Ramos (cell line): Measurements from ENCODE around the gene NUCB1.
"Not testable (repeated sequence)": the region's sequence is repeated elsewhere in the genome, so short reads cannot be mapped to it uniquely, and the experiment has no call there.

Experiments used
- in situ Hi-C: fragments of 300-500 bp; cut with MboI; formaldehyde crosslinking; loops from one replicate; pipeline ENCODE4 v1.14.3; 2022; ENCODE audit warnings: low sequenced_read_pairs; ENCODE audit not compliant: unreplicated experiment

Gene NUCB1

DNA sequence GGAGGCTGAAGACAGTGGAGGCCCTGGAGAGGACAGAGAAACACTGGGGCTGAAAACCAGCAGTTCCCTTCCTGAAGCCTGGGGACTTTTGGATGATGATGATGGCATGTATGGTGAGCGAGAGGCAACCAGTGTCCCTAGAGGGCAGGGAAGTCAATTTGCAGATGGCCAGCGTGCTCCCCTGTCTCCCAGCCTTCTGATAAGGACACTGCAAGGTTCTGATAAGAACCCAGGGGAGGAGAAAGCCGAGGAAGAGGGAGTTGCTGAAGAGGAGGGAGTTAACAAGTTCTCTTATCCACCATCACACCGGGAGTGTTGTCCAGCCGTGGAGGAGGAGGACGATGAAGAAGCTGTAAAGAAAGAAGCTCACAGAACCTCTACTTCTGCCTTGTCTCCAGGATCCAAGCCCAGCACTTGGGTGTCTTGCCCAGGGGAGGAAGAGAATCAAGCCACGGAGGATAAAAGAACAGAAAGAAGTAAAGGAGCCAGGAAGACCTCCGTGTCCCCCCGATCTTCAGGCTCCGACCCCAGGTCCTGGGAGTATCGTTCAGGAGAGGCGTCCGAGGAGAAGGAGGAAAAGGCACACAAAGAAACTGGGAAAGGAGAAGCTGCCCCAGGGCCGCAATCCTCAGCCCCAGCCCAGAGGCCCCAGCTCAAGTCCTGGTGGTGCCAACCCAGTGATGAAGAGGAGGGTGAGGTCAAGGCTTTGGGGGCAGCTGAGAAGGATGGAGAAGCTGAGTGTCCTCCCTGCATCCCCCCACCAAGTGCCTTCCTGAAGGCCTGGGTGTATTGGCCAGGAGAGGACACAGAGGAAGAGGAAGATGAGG is 26.4 kb upstream of the NUCB1 start:
- in situ Hi-C loops: no loop called here

DNA sequence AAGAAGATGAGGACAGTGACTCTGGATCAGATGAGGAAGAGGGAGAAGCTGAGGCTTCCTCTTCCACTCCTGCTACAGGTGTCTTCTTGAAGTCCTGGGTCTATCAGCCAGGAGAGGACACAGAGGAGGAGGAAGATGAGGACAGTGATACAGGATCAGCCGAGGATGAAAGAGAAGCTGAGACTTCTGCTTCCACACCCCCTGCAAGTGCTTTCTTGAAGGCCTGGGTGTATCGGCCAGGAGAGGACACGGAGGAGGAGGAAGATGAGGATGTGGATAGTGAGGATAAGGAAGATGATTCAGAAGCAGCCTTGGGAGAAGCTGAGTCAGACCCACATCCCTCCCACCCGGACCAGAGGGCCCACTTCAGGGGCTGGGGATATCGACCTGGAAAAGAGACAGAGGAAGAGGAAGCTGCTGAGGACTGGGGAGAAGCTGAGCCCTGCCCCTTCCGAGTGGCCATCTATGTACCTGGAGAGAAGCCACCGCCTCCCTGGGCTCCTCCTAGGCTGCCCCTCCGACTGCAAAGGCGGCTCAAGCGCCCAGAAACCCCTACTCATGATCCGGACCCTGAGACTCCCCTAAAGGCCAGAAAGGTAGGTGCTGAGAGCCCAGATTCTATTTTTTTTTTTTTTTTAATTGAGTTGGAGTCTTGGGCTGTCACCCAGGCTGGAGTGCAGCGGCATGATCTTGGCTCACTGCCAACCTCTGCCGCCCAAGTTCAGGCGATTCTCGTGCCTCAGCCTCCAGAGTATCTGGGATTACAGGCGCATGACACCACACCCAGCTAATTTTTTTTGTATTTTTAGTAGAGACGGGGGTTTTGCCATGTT is 25.6 kb upstream of the NUCB1 start:
- in situ Hi-C loops: no loop called here

DNA sequence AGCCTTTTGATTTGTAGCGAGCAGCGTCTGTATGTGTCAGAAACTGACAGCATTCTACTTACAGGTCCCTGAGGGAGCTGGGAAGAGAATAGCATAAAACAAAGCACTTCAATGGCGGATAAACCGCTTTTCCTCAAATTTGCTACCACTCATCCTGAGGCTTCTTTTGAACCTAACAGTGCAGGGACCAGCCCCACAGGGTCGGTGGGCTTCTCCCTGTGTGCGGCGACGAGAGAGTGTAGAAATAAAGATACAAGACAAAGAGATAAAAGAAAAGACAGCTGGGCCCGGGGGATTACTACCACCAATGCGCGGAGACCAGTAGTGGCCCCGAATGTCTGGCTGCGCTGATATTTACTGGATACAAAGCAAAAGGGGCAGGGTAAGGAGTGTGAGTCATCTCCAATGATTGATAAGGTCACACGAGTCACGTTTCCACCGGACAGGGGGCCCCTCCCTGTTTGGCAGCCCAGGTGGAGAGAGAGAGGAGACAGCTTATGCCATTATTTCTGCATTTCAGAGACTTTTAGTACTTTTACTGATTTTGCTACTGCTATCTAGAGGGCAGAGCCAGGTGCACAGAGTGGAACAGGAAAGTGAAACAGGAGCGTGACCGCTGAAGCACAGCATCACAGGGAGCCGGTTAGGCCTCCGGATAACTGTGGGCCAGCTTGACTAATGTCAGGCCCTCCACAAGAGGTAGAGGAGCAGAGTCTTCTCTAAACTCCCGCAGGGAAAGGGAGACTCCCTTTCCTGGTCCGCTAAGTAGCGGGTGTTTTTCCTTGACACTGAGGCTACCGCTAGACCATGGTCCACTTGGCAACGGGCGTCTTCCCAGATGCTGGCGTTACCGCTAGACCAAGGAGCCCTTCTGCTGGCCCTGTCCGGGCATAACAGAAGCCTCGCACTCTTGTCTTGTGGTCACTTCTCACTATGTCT is 23.8 kb upstream of the NUCB1 start:
- in situ Hi-C loops: not testable (repeated sequence)

GRCh38 chr19:48877855-48878195 is 22.3 kb upstream of the NUCB1 start:
- in situ Hi-C loops: no loop called here

GRCh38 chr19:48878196-48879024 is 21.7 kb upstream of the NUCB1 start:
- in situ Hi-C loops: no loop called here

GRCh38 chr19:48879025-48879637 is 21.0 kb upstream of the NUCB1 start:
- in situ Hi-C loops: no loop called here

DNA sequence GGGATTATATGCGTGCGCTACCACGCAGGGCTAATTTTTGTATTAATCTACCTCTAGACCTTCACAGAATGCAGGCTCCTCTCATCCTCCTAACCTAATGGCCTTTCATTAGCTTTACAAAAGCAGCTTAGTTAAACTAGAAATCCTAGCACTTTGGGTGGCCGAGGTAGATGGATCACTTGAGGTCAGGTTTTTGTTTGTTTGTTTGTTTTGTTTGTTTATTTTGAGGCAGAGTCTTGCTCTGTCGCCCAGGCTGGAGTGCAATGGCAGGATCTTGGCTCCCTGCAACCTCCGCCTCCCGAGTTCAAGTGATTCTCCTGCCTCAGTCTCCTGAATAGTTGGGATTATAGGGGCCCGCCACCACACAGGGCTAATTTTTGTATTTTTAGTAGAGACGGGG is 20.4 kb upstream of the NUCB1 start:
- in situ Hi-C loops: not testable (repeated sequence)

GRCh38 chr19:48881741-48882657 is 18.1 kb upstream of the NUCB1 start:
- in situ Hi-C loops: no loop called here

DNA sequence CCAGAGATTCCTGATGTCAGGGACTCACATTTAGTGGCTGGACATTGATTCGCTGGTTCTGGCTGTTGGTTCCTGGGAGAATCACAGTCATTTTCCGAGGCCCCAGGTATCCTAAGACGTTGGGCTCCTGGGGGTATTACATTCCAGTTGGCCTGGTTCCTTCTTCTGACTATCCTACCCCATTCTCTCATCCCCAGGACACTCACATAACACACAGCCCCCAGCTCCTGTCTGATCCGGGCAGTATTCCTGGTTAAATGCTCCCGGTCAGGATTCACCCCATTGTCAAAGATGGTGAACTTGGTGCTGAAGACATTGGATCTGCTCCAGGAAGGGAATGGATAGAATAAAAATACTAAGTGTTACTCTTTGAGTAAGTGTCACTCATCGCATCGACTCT is 16.4 kb upstream of the NUCB1 start:
- in situ Hi-C loops: no loop called here

DNA sequence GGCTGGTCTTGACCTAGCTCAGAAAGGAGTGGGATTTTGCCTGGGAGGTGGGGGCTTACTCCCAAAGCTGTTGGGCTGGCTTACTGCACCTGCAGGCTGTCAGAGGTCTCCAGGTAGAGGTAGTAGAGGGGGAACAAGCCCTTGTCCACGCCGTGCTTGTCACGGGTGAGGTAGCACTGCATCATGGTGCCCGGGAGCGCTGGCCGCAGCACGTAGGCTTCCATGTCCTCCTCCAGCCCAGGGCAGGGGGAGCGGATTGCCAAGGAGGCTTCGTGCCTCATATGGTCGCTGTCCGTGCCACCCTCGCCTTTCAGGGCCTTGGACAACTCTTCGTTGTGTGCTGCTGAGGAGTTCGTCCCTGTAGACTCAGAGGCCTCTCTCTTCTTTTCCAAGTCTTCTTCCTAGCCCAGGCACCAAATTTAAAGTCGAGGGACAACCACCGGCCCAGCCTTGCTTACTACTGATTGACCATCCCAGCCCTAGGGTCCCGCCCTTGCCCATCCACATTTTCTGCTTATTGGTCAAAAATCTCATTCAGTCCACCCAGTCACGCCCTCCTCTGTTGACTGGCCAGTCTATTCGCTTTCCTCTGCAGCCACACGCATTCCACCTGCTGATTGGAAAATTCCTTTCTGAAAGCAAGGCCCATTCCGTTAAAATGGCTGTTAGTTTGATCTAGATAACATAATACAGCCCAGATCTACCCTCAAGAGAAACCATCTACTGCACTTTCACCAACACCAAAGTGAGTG is 12.1 kb upstream of the NUCB1 start:
- in situ Hi-C loops: no loop called here

- in situ Hi-C loops: not testable (repeated sequence)
These were observed 10.6 kb upstream of the NUCB1 start for GRCh38 chr19:48889496-48889895.

DNA sequence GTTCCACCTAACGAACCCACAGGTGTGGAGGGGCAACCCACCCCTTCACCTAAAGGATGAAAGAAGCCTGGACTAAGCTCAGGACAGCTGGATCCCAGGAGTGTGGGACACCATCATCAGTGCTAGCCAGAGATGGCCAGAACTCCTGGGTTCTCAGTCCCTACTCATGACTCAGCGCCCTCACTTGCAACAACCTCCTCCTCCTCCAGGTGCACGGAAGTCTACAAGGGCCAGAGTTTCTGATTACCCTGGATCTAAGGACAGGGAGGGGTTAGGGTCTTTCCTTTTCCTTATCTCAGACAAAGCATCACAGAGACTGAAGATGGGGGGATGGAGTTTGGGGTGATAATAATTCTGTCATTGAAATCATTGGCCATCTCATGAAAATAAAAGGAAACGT is 9.6 kb upstream of the NUCB1 start:
- in situ Hi-C loops: no loop called here

GRCh38 chr19:48895226-48895625 is 4.9 kb upstream of the NUCB1 start:
- in situ Hi-C loops: no loop called here

DNA sequence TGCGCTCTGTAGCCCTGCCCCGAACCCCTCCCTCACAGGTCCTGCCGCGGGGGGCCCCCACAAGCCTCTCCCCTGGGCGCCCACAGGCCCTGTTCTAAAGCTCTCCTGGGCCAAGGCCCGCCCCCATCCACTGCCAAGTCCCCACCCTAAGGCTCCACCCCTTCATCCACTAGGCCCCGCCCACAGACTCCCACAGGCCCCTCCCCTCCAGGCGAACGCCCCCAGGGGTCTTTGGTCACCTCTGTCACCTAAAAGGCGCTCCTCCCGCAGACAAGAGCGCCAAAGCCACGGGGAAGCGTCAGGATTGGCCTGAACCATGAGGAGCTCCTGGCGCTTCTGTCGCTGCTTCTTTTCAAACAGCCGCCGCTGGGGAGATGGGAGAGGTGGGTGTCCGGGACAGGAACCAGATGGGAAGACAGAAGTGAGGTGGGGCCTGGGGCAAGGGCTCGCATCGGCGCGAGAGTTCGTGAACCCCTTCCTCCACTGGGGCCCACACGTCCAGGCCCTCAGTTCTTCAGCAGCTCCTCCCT is 3.9 kb upstream of the NUCB1 start:
- in situ Hi-C loops: no loop called here

- in situ Hi-C loops: no loop called here
These were observed 2.9 kb upstream of the NUCB1 start for GRCh38 chr19:48897181-48897580.

DNA sequence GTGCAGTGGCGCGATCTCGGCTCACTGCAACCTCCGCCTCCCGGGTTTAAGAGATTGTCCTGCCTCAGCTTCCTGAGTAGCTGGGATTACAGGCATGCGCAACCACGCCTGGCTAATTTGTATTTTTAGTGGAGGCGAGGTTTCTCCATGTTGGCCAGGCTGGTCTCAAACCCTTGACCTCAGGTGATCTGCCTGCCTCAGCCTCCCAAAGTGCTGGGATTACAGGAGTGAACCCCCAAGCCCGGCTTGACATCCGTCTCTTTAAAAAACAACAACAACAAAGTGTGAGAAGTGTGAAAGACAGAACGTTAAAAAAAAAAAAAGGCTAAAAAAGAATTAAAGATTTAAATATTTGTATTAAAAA is 744 bp upstream of the NUCB1 start:
- in situ Hi-C loops: not testable (repeated sequence)
